Transverse colon (tissue), 4 donors: ENCODE results near the gene PSMD14. TPM values are rescaled to one million over a fixed set of nuclear protein-coding genes. Genes with fewer than 3 reads are reported as not detected.

ENCODE experiments used
- DNase-seq: peaks from one replicate; pipeline ENCODE4 v3.0.0-alpha.2; 2019
- H3K27ac ChIP-seq, 4 donors: fragments of 200-600 bp; sonication (generic); 2 replicates each; pipeline ENCODE4 v1.5.1; 2016 to 2018; ENCODE audit warnings: inconsistent platforms in 4 of 4
- H3K27me3 ChIP-seq: fragments of 200-600 bp; sonication (generic); 2 replicates; pipeline ENCODE4 v1.5.1; 2017; ENCODE audit warnings: inconsistent platforms
- H3K36me3 ChIP-seq, 4 donors: fragments of 200-600 bp; sonication (generic); 2 replicates each; pipeline ENCODE4 v1.5.1; 2017 to 2019; ENCODE audit warnings: inconsistent platforms in 4 of 4
- H3K4me1 ChIP-seq, 4 donors: fragments of 200-600 bp; sonication (generic); 2 replicates each; pipeline ENCODE4 v1.5.1; 2017 to 2020; ENCODE audit warnings: inconsistent platforms in 4 of 4
- H3K4me3 ChIP-seq, 4 donors: fragments of 200-600 bp; sonication (generic); 1 replicate in 1 of 4; 2 replicates in 3 of 4; pipeline versions ENCODE4 v1.5.1 to v1.6.1; 2017 to 2019; ENCODE audit warnings: inconsistent platforms in 4 of 4
- H3K9me3 ChIP-seq, 2 donors: fragments of 200-600 bp; sonication (generic); 2 replicates each; pipeline ENCODE4 v1.5.1; 2017 to 2019; ENCODE audit warnings: inconsistent platforms in 2 of 2
- CTCF ChIP-seq, 5 experiments: fragments of 200-600 bp in 3 of 5; fragments of 450-650 bp in 2 of 5; sonication (generic) in 3 of 5; IDR thresholded peaks; 1 replicate in 2 of 5; 2 replicates in 3 of 5; pipeline ENCODE4 v1.5.1; 2016 to 2017; ENCODE audit warnings: antibody characterized with exemption in 5 of 5, inconsistent platforms in 3 of 5, mild to moderate bottlenecking in 2 of 5, moderate library complexity in 1 of 5
- EP300 ChIP-seq: sonication (generic); formaldehyde crosslinking; IDR thresholded peaks from one replicate; pipeline ENCODE4 v1.6.1; 2017; ENCODE audit warnings: antibody characterized with exemption, low read depth
- POLR2A ChIP-seq: fragments of 450-650 bp; IDR thresholded peaks from one replicate; pipeline ENCODE4 v1.6.1; 2016; ENCODE audit warnings: antibody characterized with exemption, mild to moderate bottlenecking, moderate library complexity
- POLR2AphosphoS5 ChIP-seq, 3 donors: sonication (generic); formaldehyde crosslinking; IDR thresholded peaks; one replicate each; pipeline ENCODE4 v1.6.1; 2016; ENCODE audit warnings: antibody characterized with exemption in 3 of 3
- in situ Hi-C, 4 donors: fragments of 200-750 bp; cut with MboI; loops; one replicate each; pipeline versions ENCODE4 v1.15.0 to v1.15.1; 2017; ENCODE audit warnings: low sequenced_read_pairs in 3 of 4, low pct_ligation_motif_present in 1 of 4, low pct_unique_long_range_greater_than_20kb in 1 of 4
- intact Hi-C: fragments of 100-400 bp; cut with DNase I; formaldehyde crosslinking; loops from one replicate; pipeline ENCODE4 v1.15.1; 2023; ENCODE audit warnings: low total_unique reads
- small RNA-seq, 4 donors: library from RNA; depleted of rRNA; stranded (forward); fragments of <200 nt; gene quantifications; one replicate each; pipeline ENCODE3, GENCODE V24; 2016
- total RNA-seq, 4 donors: library from RNA; depleted of rRNA; stranded (reverse); fragments of >200 nt; gene quantifications; one replicate each; pipeline ENCODE4 v1.1.0, GENCODE V29; 2016

Gene PSMD14
- total RNA-seq, 4 donors from 2014 or later, result 5.2 to 30.1 (median 22.6) TPM

- Histone ChIP-seq H3K9me3 (no peaks in the 10 kb centered on the region), H3K4me1 (no peaks in the 10 kb centered on the region), H3K27me3 (peaks cover 20% of the 10 kb centered on the region), H3K36me3 (no peaks in the 10 kb centered on the region), H3K4me3 (no peak overlapping the region), H3K27ac (no peak overlapping the region)
- DNase-seq, result no peak
- no peak for TF ChIP-seq CTCF (IDR thresholded peaks at IDR 0.05)
- no peak for TF ChIP-seq POLR2A
- no peak for TF ChIP-seq POLR2AphosphoS5 (IDR thresholded peaks at IDR 0.05)
- no peak for TF ChIP-seq EP300
- in situ Hi-C loops, result no loop called here
- intact Hi-C loops, result no loop called here
Observed at GRCh38 chr2:161448431-161448830, 140.2 kb downstream of the PSMD14 start.

Small RNA genes within 50 kb of the gene (small RNA-seq; reads per million reads assigned to genes)
- 0 reads per million in 4 donors for gene RNA5SP108

Other genes starting within 250 kb of the PSMD14 start
- gene TANK, start 148.0 kb upstream of the PSMD14 start, total RNA-seq, result 100 to 1,000 TPM in 1 of 4 donors, 10 to 100 TPM in 3; 35.0 to 107 (median 58.0) TPM
- gene TBR1, start 107.9 kb downstream of the PSMD14 start, total RNA-seq, result not detected